Smooth muscle cell (in vitro differentiated cells): ENCODE measurements around the gene VPS35. TPM values are rescaled to one million over a fixed set of nuclear protein-coding genes. Genes with fewer than 3 reads are reported as not detected.

Experiments
- DNase-seq: peaks from one replicate; lab custom pipeline; 2025; ENCODE audit not compliant: unreplicated experiment; lab: John Stamatoyannopoulos, UW
- H2AFZ ChIP-seq: fragments of 200-600 bp; sonication (generic); 2 replicates; pipeline ENCODE4 v1.6.0; 2016; ENCODE audit warnings: antibody characterized with exemption, low read depth, mild to moderate bottlenecking
- H3F3A ChIP-seq: fragments of 200-600 bp; sonication (generic); 2 replicates; pipeline ENCODE4 v1.6.0; 2017; ENCODE audit warnings: antibody characterized with exemption, low read depth
- H3K27ac ChIP-seq: fragments of 200-600 bp; sonication (generic); 2 replicates; pipeline ENCODE4 v1.5.1; 2016; ENCODE audit warnings: low read depth, mild to moderate bottlenecking
- H3K27me3 ChIP-seq: fragments of 200-600 bp; sonication (generic); 2 replicates; pipeline ENCODE4 v1.6.1; 2016; ENCODE audit warnings: low read depth, mild to moderate bottlenecking
- H3K36me3 ChIP-seq: fragments of 200-600 bp; sonication (generic); 2 replicates; pipeline ENCODE4 v1.5.1; 2016; ENCODE audit warnings: low read depth
- H3K4me1 ChIP-seq: fragments of 200-600 bp; sonication (generic); 2 replicates; pipeline ENCODE4 v1.5.1; 2016; ENCODE audit warnings: low read depth
- H3K4me2 ChIP-seq: fragments of 200-600 bp; sonication (generic); 2 replicates; pipeline ENCODE4 v1.6.0; 2016; ENCODE audit warnings: mild to moderate bottlenecking
- H3K4me3 ChIP-seq: fragments of 200-600 bp; sonication (generic); 2 replicates; pipeline ENCODE4 v1.5.1; 2016; ENCODE audit warnings: mild to moderate bottlenecking
- H3K79me2 ChIP-seq: fragments of 200-600 bp; sonication (generic); 2 replicates; pipeline ENCODE4 v1.6.0; 2016; ENCODE audit warnings: low read depth, mild to moderate bottlenecking
- H3K9ac ChIP-seq: fragments of 200-600 bp; sonication (generic); 2 replicates; pipeline ENCODE4 v1.6.0; 2016; ENCODE audit warnings: low read depth
- H3K9me3 ChIP-seq: fragments of 200-600 bp; sonication (generic); replicated peaks from 2 replicates; pipeline ENCODE4 v1.5.1; 2016; ENCODE audit warnings: low read depth
- H4K20me1 ChIP-seq: fragments of 200-600 bp; sonication (generic); 2 replicates; pipeline ENCODE4 v1.6.0; 2016; ENCODE audit warnings: low read depth
- CTCF ChIP-seq: fragments of 200-600 bp; sonication (generic); IDR thresholded peaks from 2 replicates; pipeline ENCODE4 v1.5.1; 2017; ENCODE audit warnings: borderline replicate concordance, mild to moderate bottlenecking, antibody characterized with exemption; ENCODE audit not compliant: insufficient read depth, poor library complexity, severe bottlenecking
- WGBS: methylation state at CpG from one replicate; pipeline ENCODE4 v1.1.7; 2016; ENCODE audit warnings: low lambda C conversion rate; 5-methylcytosine and 5-hydroxymethylcytosine counted together
- polyA plus RNA-seq: library from polyadenylated mRNA; unstranded; fragments of >200 nt; fragmentation: Nextera tagmentation; extraction: Ambion mirVana; gene quantifications from 2 replicates; pipeline ENCODE4 v1.2.1, GENCODE V29; 2016
- total RNA-seq: library from RNA; depleted of rRNA; stranded (reverse); fragments of >200 nt; gene quantifications from 2 replicates; pipeline ENCODE4 v1.2.3, GENCODE V29; 2014

Gene VPS35
- total and polyA plus RNA-seq, 2 experiments from 2014 or later = 59.5 to 103 TPM

DNA sequence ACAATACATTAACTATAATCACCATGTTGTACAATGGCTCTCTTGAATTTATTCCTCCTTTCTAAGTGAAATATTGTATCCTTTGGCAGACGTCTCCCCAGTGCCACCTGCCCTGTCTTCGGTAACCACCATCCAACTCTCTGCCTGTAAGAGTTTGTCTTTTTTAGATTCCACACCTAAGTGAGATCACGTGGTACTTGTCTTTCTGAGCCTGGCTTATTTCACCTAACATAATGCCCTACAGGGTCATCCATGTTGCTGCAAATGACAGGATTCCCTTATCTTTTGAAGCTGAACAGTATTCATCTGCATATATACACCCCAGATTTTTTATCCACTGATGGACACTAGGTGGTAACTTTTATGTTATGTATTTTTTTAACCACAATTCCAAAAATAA lies 24.7 kb upstream of the VPS35 start:
- H3K36me3 ChIP-seq = no peaks in the 10 kb centered on the region
- H3K27me3 ChIP-seq = no peaks in the 10 kb centered on the region
- H3K4me2 ChIP-seq = no peak overlapping the region
- no peaks in the 10 kb centered on the region for H3K9me3 ChIP-seq
- no peak overlapping the region for H3K9ac ChIP-seq
- H3K79me2 ChIP-seq = no peaks in the 10 kb centered on the region
- 64% methylated on average over 3 of the region's 3 CpGs for WGBS
- H3K4me1 ChIP-seq = no peaks in the 10 kb centered on the region
- H3K27ac ChIP-seq = no peak overlapping the region
- H3F3A ChIP-seq = no peaks in the 10 kb centered on the region
- H3K4me3 ChIP-seq = no peak overlapping the region
- DNase-seq = no peak
- H4K20me1 ChIP-seq = no peaks in the 10 kb centered on the region
- H2AFZ ChIP-seq = no peak overlapping the region
- TF ChIP-seq CTCF = no peak

DNA sequence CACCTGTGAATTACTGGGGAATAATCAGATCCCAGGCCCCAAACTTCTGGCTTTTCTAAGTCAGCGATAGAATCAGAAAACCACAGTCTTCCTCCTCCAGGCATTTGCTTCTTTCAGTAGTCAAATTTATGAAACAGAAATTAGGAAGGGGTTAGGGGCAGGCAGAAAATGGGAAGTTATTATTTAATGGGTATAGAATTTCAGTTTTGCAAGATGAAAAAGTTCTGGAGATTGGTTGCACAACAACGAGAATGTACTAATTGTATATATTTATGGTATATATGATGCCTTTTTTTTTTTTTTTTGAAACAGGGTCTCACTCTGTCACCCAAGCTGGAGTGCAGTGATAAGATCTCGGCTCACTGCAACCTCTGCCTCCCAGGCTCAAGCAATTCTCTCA lies 23.9 kb upstream of the VPS35 start:
- Histone ChIP-seq H3K27me3 (no peaks in the 10 kb centered on the region), H3K4me2 (no peak overlapping the region), H3K36me3 (no peaks in the 10 kb centered on the region), H3K27ac (no peak overlapping the region), H3K9me3 (no peaks in the 10 kb centered on the region), H3K4me1 (no peaks in the 10 kb centered on the region), H3K9ac (no peak overlapping the region), H3F3A (no peaks in the 10 kb centered on the region), H3K4me3 (no peak overlapping the region), H3K79me2 (no peaks in the 10 kb centered on the region), H4K20me1 (no peaks in the 10 kb centered on the region), H2AFZ (no peak overlapping the region)
- no peak for DNase-seq
- no peak for TF ChIP-seq CTCF
- 85% methylated on average over 3 of the region's 3 CpGs for WGBS

- Histone ChIP-seq H3K9me3 (no peaks in the 10 kb centered on the region), H3K36me3 (no peaks in the 10 kb centered on the region), H3K27ac (no peak overlapping the region), H3K4me3 (no peak overlapping the region), H2AFZ (no peak overlapping the region), H3F3A (no peaks in the 10 kb centered on the region), H3K27me3 (no peaks in the 10 kb centered on the region), H3K9ac (no peak overlapping the region), H3K4me1 (no peaks in the 10 kb centered on the region), H3K4me2 (no peak overlapping the region), H4K20me1 (no peaks in the 10 kb centered on the region), H3K79me2 (no peaks in the 10 kb centered on the region)
- DNase-seq = no peak
- WGBS = 90% methylated on average over 10 of the region's 10 CpGs
- no peak for TF ChIP-seq CTCF
Measured at GRCh38 chr16:46711106-46712058, 22.4 kb upstream of the VPS35 start.
